Suprapubic skin (tissue), 4 donors: ENCODE results near the gene CDH3. TPM values are rescaled to one million over a fixed set of nuclear protein-coding genes. Genes with fewer than 3 reads are reported as not detected.
A peak's percentile ranks its signal among the peaks of the same experiment; 100 is the strongest.

Experiments
- DNase-seq, 2 donors: peaks; one replicate each; pipeline ENCODE4 v3.0.0-alpha.2; 2019; ENCODE audit warnings: low spot score in 2 of 2
- H3K27ac ChIP-seq: fragments of 200-600 bp; sonication (generic); one replicate; pipeline ENCODE4 v1.5.1; 2019
- H3K27me3 ChIP-seq: fragments of 200-600 bp; sonication (generic); one replicate; pipeline ENCODE4 v1.5.1; 2019
- H3K36me3 ChIP-seq: fragments of 200-600 bp; sonication (generic); one replicate; pipeline ENCODE4 v1.5.1; 2019
- H3K4me1 ChIP-seq: fragments of 200-600 bp; sonication (generic); one replicate; pipeline ENCODE4 v1.5.1; 2019
- H3K4me3 ChIP-seq: fragments of 200-600 bp; sonication (generic); one replicate; pipeline ENCODE4 v1.5.1; 2019; ENCODE audit warnings: mild to moderate bottlenecking
- H3K9me3 ChIP-seq: fragments of 200-600 bp; sonication (generic); one replicate; pipeline ENCODE4 v1.5.1; 2019
- CTCF ChIP-seq, 2 donors: fragments of 200-600 bp in 1 of 2; fragments of 450-650 bp in 1 of 2; sonication (generic) in 1 of 2; IDR thresholded peaks; one replicate each; pipeline ENCODE4 v1.5.1; 2016 to 2019; ENCODE audit warnings: antibody characterized with exemption in 2 of 2, mild to moderate bottlenecking in 1 of 2, moderate library complexity in 1 of 2
- EP300 ChIP-seq: sonication (generic); formaldehyde crosslinking; IDR thresholded peaks from one replicate; pipeline ENCODE4 v1.6.1; 2017; ENCODE audit warnings: antibody characterized with exemption
- POLR2A ChIP-seq, 2 donors: fragments of 450-650 bp; IDR thresholded peaks; one replicate each; pipeline ENCODE4 v1.6.1; 2017; ENCODE audit warnings: antibody characterized with exemption in 2 of 2, mild to moderate bottlenecking in 2 of 2, moderate library complexity in 2 of 2
- POLR2AphosphoS5 ChIP-seq, 3 donors: sonication (generic); formaldehyde crosslinking; IDR thresholded peaks; one replicate each; pipeline ENCODE4 v1.6.1; 2017; ENCODE audit warnings: antibody characterized with exemption in 3 of 3
- WGBS: methylation state at CpG from one replicate; pipeline ENCODE4 v1.1.5; 2018; 5-methylcytosine and 5-hydroxymethylcytosine counted together
- total RNA-seq, 4 donors: library from RNA; depleted of rRNA; stranded (reverse); fragments of >200 nt; gene quantifications; one replicate each; pipeline ENCODE4 v1.1.0, GENCODE V29; 2016

CDH3 gene
- total RNA-seq, 4 donors from 2014 or later: 39.0 to 96.8 (median 70.1) TPM

DNA sequence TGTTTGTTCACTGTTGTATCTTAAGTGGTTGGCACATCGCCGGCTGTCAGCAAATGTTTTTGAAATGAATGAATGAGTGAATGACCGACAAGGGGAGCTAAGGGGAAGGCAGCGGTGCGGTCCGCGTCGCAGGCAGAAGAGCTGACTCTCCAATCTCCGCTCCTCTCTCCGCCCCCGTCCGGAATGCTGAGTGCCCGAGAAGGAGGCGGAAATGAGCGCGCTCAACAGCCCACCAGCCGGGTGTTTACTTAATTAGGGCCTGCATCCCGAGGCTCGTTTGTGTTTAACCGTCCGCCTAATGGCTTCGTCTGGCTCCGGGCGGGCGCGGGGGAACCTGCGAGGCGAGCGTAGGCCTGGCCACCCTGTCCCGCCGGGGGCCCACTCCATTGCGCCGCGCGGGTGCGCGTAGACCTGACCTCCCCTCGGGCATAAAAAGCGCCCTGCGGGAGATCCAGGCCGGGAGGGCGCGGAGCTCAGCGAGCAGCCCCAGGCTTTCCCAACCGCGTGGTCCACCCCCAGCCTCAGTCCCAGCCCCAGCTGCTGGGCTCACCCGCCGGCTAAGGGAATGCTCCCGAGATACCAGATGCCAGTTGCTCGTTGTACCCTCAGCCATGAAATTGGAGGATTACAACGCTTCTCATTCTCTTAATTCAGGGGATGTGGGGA is 2.5 kb upstream of the CDH3 start:
- H3K9me3 ChIP-seq: no peaks in the 10 kb centered on the region
- peaks cover 47% of the 10 kb centered on the region for H3K27me3 ChIP-seq
- peaks cover 27% of the 10 kb centered on the region for H3K4me1 ChIP-seq
- TF ChIP-seq EP300: no peak
- no peak for TF ChIP-seq POLR2AphosphoS5 (IDR thresholded peaks at IDR 0.05)
- no peak for TF ChIP-seq POLR2A (IDR thresholded peaks at IDR 0.05)
- TF ChIP-seq CTCF (IDR thresholded peaks at IDR 0.05): no peak
- DNase-seq: no peak
- H3K36me3 ChIP-seq: no peaks in the 10 kb centered on the region
- H3K27ac ChIP-seq: no peak overlapping the region
- peak overlapping the region; percentile 23 for H3K4me3 ChIP-seq
- 38% methylated on average over 35 of the region's 51 CpGs for WGBS

DNA sequence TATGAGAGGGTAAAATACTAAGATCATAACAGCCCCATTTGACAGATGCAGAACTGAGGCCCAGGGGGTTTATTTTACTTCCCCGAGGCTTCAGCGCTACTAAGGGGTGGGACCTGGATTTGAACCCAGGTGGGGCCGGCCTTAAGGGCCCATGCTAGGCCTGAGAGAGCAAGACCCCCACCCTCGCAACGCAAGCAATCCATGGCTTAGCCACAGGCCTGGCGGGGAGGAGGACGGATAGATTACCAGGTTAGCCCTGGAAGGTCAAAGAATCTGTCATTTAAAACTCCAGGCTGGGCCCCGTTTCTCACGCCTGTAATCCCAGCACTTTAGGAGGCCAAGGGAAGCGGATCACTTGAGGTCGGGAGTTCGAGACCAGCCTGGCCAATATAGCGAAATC is 1.9 kb upstream of the CDH3 start:
- peaks cover 53% of the 10 kb centered on the region for H3K27me3 ChIP-seq
- WGBS: 88% methylated on average over 13 of the region's 13 CpGs
- no peak overlapping the region for H3K4me3 ChIP-seq
- no peaks in the 10 kb centered on the region for H3K36me3 ChIP-seq
- no peak for DNase-seq
- no peaks in the 10 kb centered on the region for H3K9me3 ChIP-seq
- no peak for TF ChIP-seq POLR2A (IDR thresholded peaks at IDR 0.05)
- TF ChIP-seq EP300: no peak
- TF ChIP-seq CTCF (IDR thresholded peaks at IDR 0.05): no peak
- no peak for TF ChIP-seq POLR2AphosphoS5 (IDR thresholded peaks at IDR 0.05)
- no peak overlapping the region for H3K27ac ChIP-seq
- H3K4me1 ChIP-seq: peaks cover 27% of the 10 kb centered on the region

GRCh38 chr16:68643847-68644246 is 1.3 kb upstream of the CDH3 start:
- DNase-seq: no peak

GRCh38 chr16:68644296-68644695 is 814 bp upstream of the CDH3 start:
- 13% methylated on average over 17 of the region's 17 CpGs for WGBS
- Histone ChIP-seq H3K36me3 (no peaks in the 10 kb centered on the region), H3K27ac (no peak overlapping the region), H3K27me3 (peaks cover 59% of the 10 kb centered on the region), H3K9me3 (no peaks in the 10 kb centered on the region), H3K4me1 (peaks cover 27% of the 10 kb centered on the region), H3K4me3 (peak overlapping the region; percentile 61)
- DNase-seq: no peak
- TF ChIP-seq POLR2AphosphoS5 (IDR thresholded peaks at IDR 0.05) (no peak), POLR2A (IDR thresholded peaks at IDR 0.05) (no peak), EP300 (no peak), CTCF (IDR thresholded peaks at IDR 0.05) (no peak)

More at GRCh38 chr16:68643847-68644246, 1.3 kb upstream of the CDH3 start:
- WGBS: 59% methylated on average over 10 of the region's 10 CpGs
- Histone ChIP-seq H3K27me3 (peaks cover 59% of the 10 kb centered on the region), H3K9me3 (no peaks in the 10 kb centered on the region), H3K4me1 (peaks cover 27% of the 10 kb centered on the region), H3K27ac (no peak overlapping the region), H3K36me3 (no peaks in the 10 kb centered on the region), H3K4me3 (no peak overlapping the region)
- no peak for TF ChIP-seq EP300
- TF ChIP-seq POLR2AphosphoS5 (IDR thresholded peaks at IDR 0.05): no peak
- TF ChIP-seq CTCF (IDR thresholded peaks at IDR 0.05): no peak
- no peak for TF ChIP-seq POLR2A (IDR thresholded peaks at IDR 0.05)

GRCh38 chr16:68645494-68646388 is 631 bp downstream of the CDH3 start:
- H3K4me3 ChIP-seq: peak overlapping the region; percentile 61
- H3K9me3 ChIP-seq: no peaks in the 10 kb centered on the region
- under 1% methylated on average over 34 of the region's 66 CpGs for WGBS
- H3K27ac ChIP-seq: peak overlapping the region; percentile 71
- TF ChIP-seq EP300 (no peak), CTCF (IDR thresholded peaks at IDR 0.05) (no peak), POLR2A (IDR thresholded peaks at IDR 0.05) (no peak), POLR2AphosphoS5 (IDR thresholded peaks at IDR 0.05) (no peak)
- no peaks in the 10 kb centered on the region for H3K36me3 ChIP-seq
- H3K4me1 ChIP-seq: peaks cover 27% of the 10 kb centered on the region
- peaks cover 59% of the 10 kb centered on the region for H3K27me3 ChIP-seq
- no peak for DNase-seq
